ENCODE data around the gene SLC16A7. TPM values are rescaled to one million over a fixed set of nuclear protein-coding genes. Genes with fewer than 3 reads are reported as not detected.
A peak's percentile ranks its signal among the peaks of the same experiment; 100 is the strongest.

Gene SLC16A7
- total RNA-seq, 1 donor = 170 TPM

DNA sequence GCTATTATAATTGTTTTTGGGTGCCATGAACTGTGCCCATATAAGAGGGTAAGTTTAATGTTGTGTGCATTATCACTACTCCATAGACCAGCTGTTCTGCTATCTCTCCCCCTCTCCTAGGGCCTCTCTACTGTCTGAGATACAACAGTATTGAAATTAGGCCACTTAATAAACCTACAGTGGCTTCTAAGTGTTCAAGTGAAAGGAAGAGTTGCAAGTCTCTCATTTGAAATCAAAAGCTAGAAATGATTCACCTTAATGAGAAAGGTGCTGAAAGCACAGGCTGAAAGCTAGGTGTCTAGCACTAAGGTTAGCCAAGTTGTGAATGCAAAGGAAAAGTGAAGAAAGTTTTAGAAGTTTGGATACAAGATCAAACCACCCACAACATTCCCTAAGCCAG, 168.0 kb downstream of the SLC16A7 start:
- no peak for TF ChIP-seq CTCF (IDR thresholded peaks at IDR 0.05; ENCODE audit: insufficient read depth, low read length)
- no peak overlapping the region for H3K4me3 ChIP-seq (ENCODE audit: low read depth, low read length)
- no peak for DNase-seq (ENCODE audit: low read depth)

DNA sequence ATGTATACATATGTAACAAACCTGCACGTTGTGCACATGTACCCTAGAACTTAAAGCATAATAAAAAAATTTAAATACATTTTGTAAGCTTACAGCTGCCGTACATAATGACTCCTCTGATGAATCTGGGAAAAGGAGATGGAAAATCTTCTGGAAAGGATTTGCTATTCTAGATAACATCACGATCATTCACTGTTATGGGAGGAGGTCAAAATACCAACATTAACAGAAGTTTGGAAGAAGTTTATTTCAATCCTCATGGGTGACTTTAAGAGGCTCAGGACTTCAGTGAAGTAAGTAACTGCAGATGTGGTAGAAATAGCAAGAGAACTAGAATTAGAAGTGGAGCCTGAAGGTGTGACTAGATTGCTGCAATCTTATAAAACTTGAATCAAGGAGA, 172.2 kb downstream of the SLC16A7 start:
- H3K4me3 ChIP-seq (ENCODE audit: low read depth, low read length) = no peak overlapping the region
- no peak for DNase-seq (ENCODE audit: low read depth)
- no peak for TF ChIP-seq CTCF (IDR thresholded peaks at IDR 0.05; ENCODE audit: insufficient read depth, low read length)

DNA sequence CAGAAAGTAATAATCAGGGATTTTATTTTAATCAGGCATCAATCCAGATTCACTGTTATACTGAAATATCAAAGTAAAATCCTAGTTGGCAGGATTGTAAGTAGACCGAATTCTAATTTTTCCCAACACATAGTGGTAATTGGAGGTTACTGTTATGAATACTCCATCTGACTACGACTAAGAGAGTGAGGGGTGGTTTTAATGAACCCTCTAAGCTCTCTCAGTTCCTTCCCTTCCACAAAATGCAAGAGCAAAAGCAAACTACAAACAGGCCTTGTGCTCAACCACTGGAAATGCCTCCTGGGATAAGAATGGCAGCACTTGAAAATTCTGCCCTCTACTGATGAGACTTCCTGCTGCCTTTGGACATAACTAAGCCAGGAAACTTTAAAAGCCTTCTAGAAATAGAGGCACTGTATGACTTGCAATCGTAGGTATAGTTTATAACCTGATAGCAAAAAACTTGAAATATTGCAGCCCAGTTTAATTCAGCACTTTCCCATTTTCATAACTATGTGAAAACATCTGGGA, 184.8 kb downstream of the SLC16A7 start:
- peak; percentile 72 for DNase-seq (ENCODE audit: low read depth)
- H3K4me3 ChIP-seq (ENCODE audit: low read depth, low read length) = no peak overlapping the region
- peak; percentile 67 for TF ChIP-seq CTCF (IDR thresholded peaks at IDR 0.05; ENCODE audit: insufficient read depth, low read length)

DNA sequence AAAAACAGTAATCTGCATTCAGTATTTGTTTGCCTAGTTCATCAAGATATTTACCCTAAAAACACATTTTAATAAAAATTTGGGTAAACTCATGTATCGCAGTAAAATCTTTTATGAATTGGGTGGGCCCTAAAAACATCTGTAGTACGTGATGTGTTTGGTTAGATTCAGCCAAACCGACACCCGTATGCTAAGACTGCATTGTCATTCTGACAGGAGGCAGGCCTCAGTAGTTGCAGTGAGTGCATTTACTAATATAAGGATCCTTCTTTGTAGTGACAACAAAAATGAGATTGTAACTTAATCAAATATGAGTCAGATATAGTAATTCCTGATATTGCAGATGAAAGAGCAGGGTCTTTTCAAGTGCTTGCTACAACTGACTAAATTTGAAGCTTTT, 191.8 kb downstream of the SLC16A7 start:
- no peak for TF ChIP-seq CTCF (IDR thresholded peaks at IDR 0.05; ENCODE audit: insufficient read depth, low read length)
- no peak overlapping the region for H3K4me3 ChIP-seq (ENCODE audit: low read depth, low read length)
- no peak for DNase-seq (ENCODE audit: low read depth)

- TF ChIP-seq CTCF (IDR thresholded peaks at IDR 0.05; ENCODE audit: insufficient read depth, low read length) = no peak
- no peak overlapping the region for H3K4me3 ChIP-seq (ENCODE audit: low read depth, low read length)
- DNase-seq (ENCODE audit: low read depth) = no peak
Measured at GRCh38 chr12:59792647-59793046, 196.8 kb downstream of the SLC16A7 start.

GRCh38 chr12:59803735-59804134, 207.9 kb downstream of the SLC16A7 start:
- DNase-seq (ENCODE audit: low read depth) = peak; percentile 47
- H3K4me3 ChIP-seq (ENCODE audit: low read depth, low read length) = peak overlapping the region; percentile 23
- no peak for TF ChIP-seq CTCF (IDR thresholded peaks at IDR 0.05; ENCODE audit: insufficient read depth, low read length)

GRCh38 chr12:59808317-59808910, 212.6 kb downstream of the SLC16A7 start:
- no peak overlapping the region for H3K4me3 ChIP-seq (ENCODE audit: low read depth, low read length)
- TF ChIP-seq CTCF (IDR thresholded peaks at IDR 0.05; ENCODE audit: insufficient read depth, low read length) = peak; percentile 82
- peak; percentile 63 for DNase-seq (ENCODE audit: low read depth)

Measured in fibroblast of the aortic adventitia (primary cell).